Measurements from ENCODE around the gene COPS8.

DNA sequence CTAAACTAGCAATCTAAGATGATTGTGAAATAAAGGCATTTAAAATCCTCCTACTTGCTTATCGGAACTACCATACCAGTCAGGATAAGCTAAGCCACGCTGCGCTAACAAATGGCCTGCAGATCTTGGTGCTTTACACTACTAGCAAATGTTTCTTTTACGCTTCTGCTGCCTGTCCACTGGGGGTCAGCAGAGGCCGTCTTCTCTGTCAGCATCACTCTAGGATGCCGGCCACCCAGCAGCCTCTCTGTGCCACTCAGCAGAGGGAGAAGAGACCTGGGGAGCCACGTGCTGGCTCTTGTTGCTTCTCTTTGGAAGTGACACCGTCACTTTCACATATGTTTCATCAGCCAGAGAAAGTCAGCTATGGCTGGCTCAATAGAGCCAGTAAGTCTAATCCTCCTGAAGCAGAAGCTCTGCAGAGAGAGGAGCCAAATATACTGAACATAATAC is 36.6 kb downstream of the COPS8 start:
- TF ChIP-seq CTCF (IDR thresholded peaks at IDR 0.05) (peak in 6 of 7 experiments; percentile 21 to 49 (median 48)), POLR2A (IDR thresholded peaks at IDR 0.05) (no peak)

Data from body of pancreas (tissue), 4 donors.